IMR-90 (cell line): ENCODE measurements around the gene ZNF442. TPM values are rescaled to one million over a fixed set of nuclear protein-coding genes. Genes with fewer than 3 reads are reported as not detected.

Experiments
- ATAC-seq: fragments of 200-7000 bp; cut with Tn5 transposase; 2 replicates; pipeline ENCODE4 v1.9.1; 2020; ENCODE audit warnings: low read depth, mild to moderate bottlenecking, moderate library complexity
- BruUV-seq: library from RNA; stranded (reverse); fragments of 400-500 nt; replicated peaks from 2 replicates; lab custom pipeline; 2021; lab: Mats Ljungman, UMichigan
- CTCF ChIA-PET: fragments of 300-600 bp; formaldehyde crosslinking; extraction: SDS; loops from one replicate; lab custom pipeline; 2021; ENCODE audit warnings: antibody characterized with exemption; lab: Yijun Ruan, JAX
- POLR2A ChIA-PET: fragments of 300-600 bp; sonication (Branson Sonifier 250); formaldehyde crosslinking; loops from one replicate; lab custom pipeline; 2022; ENCODE audit warnings: antibody characterized with exemption; ENCODE audit not compliant: unreplicated experiment; lab: Charles Lee
- DNase-seq: peaks from one replicate; pipeline ENCODE4 v3.0.0; 2013
- H2AFZ ChIP-seq: replicated peaks from 2 replicates; pipeline ENCODE3; 2013; ENCODE audit warnings: low read length, mild to moderate bottlenecking; ENCODE audit not compliant: poor library complexity
- H2AK5ac ChIP-seq: 2 replicates; pipeline ENCODE4 v1.6.1; 2013; ENCODE audit warnings: low read depth, low read length, inconsistent platforms
- H2AK9ac ChIP-seq: replicated peaks from 2 replicates; pipeline ENCODE3; 2013; ENCODE audit warnings: mild to moderate bottlenecking, low read depth, low read length, moderate library complexity; ENCODE audit not compliant: poor library complexity
- H2BK120ac ChIP-seq: 2 replicates; pipeline ENCODE4 v1.6.1; 2013; ENCODE audit warnings: low read depth, low read length, inconsistent platforms
- H2BK15ac ChIP-seq: 3 replicates; pipeline ENCODE4 v1.6.1; 2013; ENCODE audit warnings: low read depth, low read length, inconsistent platforms
- H2BK20ac ChIP-seq: 2 replicates; pipeline ENCODE4 v1.6.1; 2013; ENCODE audit warnings: low read depth, mild to moderate bottlenecking, inconsistent platforms, low read length, moderate library complexity
- H2BK5ac ChIP-seq: 2 replicates; pipeline ENCODE4 v1.6.1; 2013; ENCODE audit warnings: mild to moderate bottlenecking, low read depth, low read length, inconsistent platforms; ENCODE audit not compliant: poor library complexity, severe bottlenecking
- H3K14ac ChIP-seq: replicated peaks from 2 replicates; pipeline ENCODE4 v1.6.1; 2013; ENCODE audit warnings: low read depth, low read length, inconsistent platforms
- H3K18ac ChIP-seq: 2 replicates; pipeline ENCODE4 v1.6.1; 2013; ENCODE audit warnings: low read depth, low read length, control low read depth
- H3K23ac ChIP-seq: 2 replicates; pipeline ENCODE4 v1.6.1; 2013; ENCODE audit warnings: low read depth, low read length, inconsistent platforms
- H3K27ac ChIP-seq: 2 replicates; pipeline ENCODE4 v1.5.1; 2013; ENCODE audit warnings: mild to moderate bottlenecking, control low read depth, low read length; ENCODE audit not compliant: insufficient read depth
- H3K27me3 ChIP-seq: 2 replicates; pipeline ENCODE4 v1.6.1; 2013; ENCODE audit warnings: low read length; ENCODE audit not compliant: control insufficient read depth, insufficient read depth
- H3K36me3 ChIP-seq: 2 replicates; pipeline ENCODE4 v1.6.1; 2013; ENCODE audit warnings: low read length, mixed read lengths; ENCODE audit not compliant: control insufficient read depth, insufficient read depth
- H3K4ac ChIP-seq: 2 replicates; pipeline ENCODE4 v1.6.1; 2013; ENCODE audit warnings: low read depth, low read length, inconsistent platforms
- H3K4me1 ChIP-seq: 2 replicates; pipeline ENCODE4 v1.6.1; 2013; ENCODE audit warnings: low read length, mixed read lengths; ENCODE audit not compliant: control insufficient read depth, insufficient read depth
- H3K4me2 ChIP-seq: 2 replicates; pipeline ENCODE4 v1.6.1; 2013; ENCODE audit warnings: low read depth, mild to moderate bottlenecking, control low read depth, low read length, moderate library complexity
- H3K4me3 ChIP-seq: 2 replicates; pipeline ENCODE4 v1.5.1; 2013; ENCODE audit warnings: low read depth, mild to moderate bottlenecking, control low read depth, low read length, moderate library complexity; ENCODE audit not compliant: insufficient read depth
- H3K56ac ChIP-seq: 2 replicates; pipeline ENCODE4 v1.6.1; 2013; ENCODE audit warnings: low read length, inconsistent platforms; ENCODE audit not compliant: insufficient read depth; ENCODE audit errors: extremely low read depth
- H3K79me1 ChIP-seq, 2 experiments: 2 replicates each; pipeline ENCODE4 v1.6.1; 2013; ENCODE audit warnings: low read length in 2 of 2, inconsistent platforms in 1 of 2, low read depth in 1 of 2
- H3K9ac ChIP-seq: 2 replicates; pipeline ENCODE4 v1.6.1; 2013; ENCODE audit warnings: low read depth, low read length, control low read depth
- H3K9me1 ChIP-seq: 2 replicates; pipeline ENCODE4 v1.6.1; 2013; ENCODE audit warnings: low read length, inconsistent platforms; ENCODE audit not compliant: insufficient read depth
- H3K9me3 ChIP-seq: 2 replicates; pipeline ENCODE4 v1.6.1; 2013; ENCODE audit warnings: low read length; ENCODE audit not compliant: control insufficient read depth, insufficient read depth
- H4K20me1 ChIP-seq: 2 replicates; pipeline ENCODE4 v1.6.1; 2013; ENCODE audit warnings: low read length, inconsistent platforms; ENCODE audit not compliant: insufficient read depth
- H4K5ac ChIP-seq: 2 replicates; pipeline ENCODE4 v1.6.1; 2013; ENCODE audit warnings: mild to moderate bottlenecking, low read depth, low read length, control low read depth
- H4K8ac ChIP-seq, 2 experiments: 2 replicates each; pipeline ENCODE4 v1.6.1; 2013; ENCODE audit warnings: low read depth in 2 of 2, low read length in 2 of 2, control low read depth in 1 of 2, inconsistent platforms in 1 of 2
- H4K91ac ChIP-seq: 2 replicates; pipeline ENCODE4 v1.6.1; 2013; ENCODE audit warnings: low read depth, low read length, inconsistent platforms; ENCODE audit not compliant: insufficient read depth
- CEBPB ChIP-seq: IDR thresholded peaks from 2 replicates; pipeline ENCODE4 v1.6.1; 2012; ENCODE audit warnings: low read depth, low read length, improper control_type of control experiment
- MXI1 ChIP-seq: IDR thresholded peaks from 2 replicates; pipeline ENCODE4 v1.6.1; 2012; ENCODE audit warnings: low read depth, mild to moderate bottlenecking, low read length, moderate library complexity, borderline replicate concordance
- RAD21 ChIP-seq: IDR thresholded peaks from 2 replicates; pipeline ENCODE4 v1.6.1; 2012; ENCODE audit warnings: low read length, improper control_type of control experiment
- SMC3 ChIP-seq: fragments of 150-350 bp; IDR thresholded peaks from 2 replicates; pipeline ENCODE4 v1.6.1; 2016; ENCODE audit warnings: low read depth, mild to moderate bottlenecking, antibody characterized with exemption, low read length, moderate library complexity
- WGBS, 2 experiments: methylation state at CpG; one replicate each; pipeline versions ENCODE4 v1.1.5 to v1.1.7; 2013; ENCODE audit warnings: missing lambda C conversion rate in 2 of 2; ENCODE audit not compliant: insufficient read length in 1 of 2; ENCODE audit errors: extremely low coverage in 2 of 2; 5-methylcytosine and 5-hydroxymethylcytosine counted together
- dilution Hi-C: fragments of 300-500 bp; cut with HindIII; formaldehyde crosslinking; loops from one replicate; pipeline ENCODE4 v1.14.3; 2018; ENCODE audit warnings: low sequenced_read_pairs; ENCODE audit not compliant: unreplicated experiment
- in situ Hi-C: fragments of 300-500 bp; cut with MboI; formaldehyde crosslinking; loops from 3 replicates; pipeline ENCODE4 v1.14.3; 2019; ENCODE audit warnings: low sequenced_read_pairs, inconsistent platforms, mixed read lengths
- intact Hi-C: fragments of 100-400 bp; cut with micrococcal nuclease; formaldehyde crosslinking; loops from 2 replicates; pipeline ENCODE4 v1.10.0; 2022
- polyA plus RNA-seq, 3 experiments: library from polyadenylated mRNA; depleted of rRNA; stranded (reverse); fragments of >200 nt; gene quantifications; 2 replicates each; pipeline ENCODE4 v1.2.3, GENCODE V29; 2012; ENCODE audit warnings: low replicate concordance in 1 of 3
- total RNA-seq: library from RNA; depleted of rRNA; stranded (reverse); fragments of >200 nt; gene quantifications from 2 replicates; pipeline ENCODE4 v1.2.3, GENCODE V29; 2012

ZNF442 gene
- total and polyA plus RNA-seq, 2 of the 4 experiments (the other 2 are of a cell fraction), result 0.58 to 3.6 TPM

DNA sequence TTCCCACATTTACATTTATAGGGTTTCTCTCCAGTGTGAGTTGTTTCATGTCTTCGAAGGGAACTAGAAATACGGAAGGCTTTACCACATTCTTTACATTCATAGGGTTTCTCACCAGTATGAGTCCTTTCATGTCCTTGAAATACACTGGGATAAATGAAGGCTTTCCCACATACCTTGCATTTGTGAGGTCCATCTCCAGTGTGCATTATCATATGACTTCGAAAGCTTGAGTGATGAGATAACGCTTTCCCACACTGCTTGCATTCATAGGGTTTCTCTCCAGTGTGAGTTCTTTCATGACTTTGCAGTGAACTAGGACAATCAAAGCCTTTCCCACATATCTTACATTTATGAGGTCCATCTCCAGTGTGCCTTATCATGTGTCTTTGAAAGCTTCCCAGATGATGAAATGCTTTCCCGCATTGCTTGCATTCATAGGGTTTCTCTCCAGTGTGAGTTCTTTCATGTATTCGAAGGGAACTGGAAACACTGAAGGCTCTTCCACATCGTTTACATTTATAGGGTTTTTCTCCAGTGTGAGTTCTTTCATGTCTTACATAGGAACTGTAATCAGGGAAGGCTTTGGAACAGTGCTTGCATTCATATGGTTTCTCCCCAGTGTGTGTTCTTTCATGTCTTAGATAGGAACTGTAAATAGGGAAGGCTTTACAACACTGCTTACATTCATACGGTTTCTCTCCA, 15.1 kb downstream of the ZNF442 start:
- BruUV-seq, result no TSS peak
- Histone ChIP-seq H4K8ac (no peak overlapping the region), H3K27ac (no peak overlapping the region), H3K79me1 (no peaks in the 10 kb centered on the region), H2BK20ac (no peak overlapping the region), H2BK15ac (no peak overlapping the region), H2BK120ac (no peak overlapping the region), H3K4me3 (no peak overlapping the region), H2AFZ (no peak overlapping the region), H2AK9ac (no peak overlapping the region), H3K4ac (no peak overlapping the region), H4K5ac (no peak overlapping the region), H3K4me2 (no peak overlapping the region), H3K27me3 (no peaks in the 10 kb centered on the region), H3K23ac (no peak overlapping the region), H3K4me1 (no peaks in the 10 kb centered on the region), H2BK5ac (no peak overlapping the region), H4K20me1 (no peaks in the 10 kb centered on the region), H3K56ac (no peak overlapping the region), H3K9me3 (peaks cover 58% of the 10 kb centered on the region), H3K9ac (no peak overlapping the region), H4K91ac (no peak overlapping the region), H3K14ac (no peak overlapping the region), H3K9me1 (no peaks in the 10 kb centered on the region), H2AK5ac (no peak overlapping the region), H3K36me3 (peaks cover 19% of the 10 kb centered on the region), H3K18ac (no peak overlapping the region)
- ChIA-PET CTCF (no interaction called here), POLR2A (no interaction called here)
- ATAC-seq (no peak), DNase-seq (no peak)
- dilution Hi-C loops (no loop called here), intact Hi-C loops (no loop called here), in situ Hi-C loops (no loop called here)
- TF ChIP-seq CEBPB, result no peak
- TF ChIP-seq MXI1, result no peak
- no peak for TF ChIP-seq RAD21
- no peak for TF ChIP-seq SMC3
- no CpG with 5 or more reads among the region's 8 CpGs for WGBS, 2 experiments
